Measurements from ENCODE around the gene CHMP5.
A peak's percentile ranks its signal among the peaks of the same experiment; 100 is the strongest.

The CHMP5 gene

DNA sequence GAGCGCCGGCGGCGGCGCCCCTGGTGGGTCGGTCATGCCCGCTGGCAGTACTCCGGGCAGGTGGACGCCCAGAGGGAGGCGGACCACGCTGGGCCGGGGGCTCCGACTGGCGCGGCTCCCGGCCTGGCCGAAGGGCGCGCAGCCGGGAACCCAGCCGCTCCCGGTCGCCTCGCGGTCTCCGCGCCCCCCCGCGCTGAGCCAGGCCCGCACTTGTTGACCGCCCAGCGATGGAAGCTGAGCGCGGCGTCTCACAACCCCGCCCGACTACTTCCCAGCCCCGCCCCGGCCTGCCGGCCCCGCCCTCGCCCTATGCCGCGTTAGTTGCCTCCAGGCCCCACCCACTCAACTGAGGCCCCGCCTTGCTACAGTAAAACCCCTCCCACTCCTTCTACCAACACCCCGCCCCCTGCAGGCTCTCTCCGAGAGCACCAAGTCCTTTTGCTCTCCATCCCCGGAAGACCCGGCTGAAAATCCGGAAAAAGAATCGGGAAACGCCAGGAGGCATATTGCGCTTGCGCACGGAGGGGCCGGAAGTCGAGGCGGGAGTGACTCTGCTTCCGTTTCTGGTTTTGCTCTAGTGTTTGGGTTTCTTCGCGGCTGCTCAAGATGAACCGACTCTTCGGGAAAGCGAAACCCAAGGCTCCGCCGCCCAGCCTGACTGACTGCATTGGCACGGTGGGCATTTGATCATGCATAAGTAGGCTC lies at the start of gene CHMP5, which contains the start of gene BAG1:
Gene CHMP5, plus strand, starts transcription at position 577 of the 705 bp plus-strand sequence. Its CDS starts 30 bp downstream, at position 607.
Gene BAG1, minus strand, starts transcription at position 236 of the 705 bp plus-strand sequence.
- DNase-seq, result peak; percentile 94

DNA sequence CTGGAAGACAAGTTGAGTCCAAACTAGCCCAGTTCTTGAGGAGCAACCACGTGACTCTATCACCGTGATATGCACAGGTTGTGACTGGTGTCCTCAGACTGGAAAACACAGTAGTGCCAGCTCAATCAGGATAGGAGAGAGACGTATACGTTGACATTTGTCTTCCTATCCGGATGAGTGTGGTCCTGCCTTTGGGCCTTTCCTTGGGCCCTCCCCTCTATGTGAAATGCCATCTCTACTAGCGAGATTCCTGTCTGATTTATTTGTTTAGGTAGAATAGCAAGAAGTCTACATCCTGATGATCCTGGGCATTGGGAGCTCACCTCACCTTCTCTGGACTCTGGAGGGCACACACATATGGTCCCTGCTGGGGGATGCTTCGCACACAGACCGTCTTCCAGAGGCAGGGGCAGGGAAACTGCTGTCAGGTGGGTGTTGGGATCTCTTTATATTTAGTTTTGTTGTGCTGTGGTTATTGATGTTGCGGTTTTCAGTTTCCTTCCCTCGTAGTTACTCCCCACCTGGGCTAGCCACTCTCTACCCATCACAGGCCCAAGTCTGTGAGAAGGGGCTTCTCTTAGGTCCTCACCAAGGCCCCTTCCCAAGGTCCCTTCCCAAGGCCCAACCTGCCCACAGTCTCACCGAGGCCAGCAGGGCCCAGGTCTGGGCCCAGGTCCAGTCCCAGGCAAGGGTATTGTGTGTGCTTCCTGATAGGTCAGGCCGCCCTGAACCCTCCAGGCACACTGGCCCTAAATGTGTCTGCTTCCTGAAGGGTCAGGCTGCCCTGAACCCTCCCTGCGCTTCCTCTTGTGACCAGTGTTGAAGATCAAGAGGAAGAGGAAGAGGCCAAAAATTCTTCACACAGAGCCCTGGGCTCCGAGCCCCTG lies 43.9 kb upstream of the CHMP5 start:
- no peak for DNase-seq

DNA sequence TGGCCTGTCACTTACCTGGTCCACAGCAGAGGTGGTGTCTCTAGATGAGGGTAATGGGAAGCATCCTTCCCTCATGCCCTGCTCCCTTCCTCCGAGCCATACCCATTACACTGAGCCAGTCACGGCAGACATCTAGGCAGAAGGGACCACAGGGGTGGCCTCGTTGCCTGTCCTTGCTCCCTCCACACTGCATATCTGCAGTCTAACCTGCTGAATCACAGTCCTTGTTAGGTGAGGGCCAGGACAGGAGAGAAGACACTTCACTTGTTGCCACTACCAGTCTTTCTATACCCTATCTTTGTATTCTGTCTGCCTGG lies 43.3 kb upstream of the CHMP5 start:
- DNase-seq, result no peak

DNA sequence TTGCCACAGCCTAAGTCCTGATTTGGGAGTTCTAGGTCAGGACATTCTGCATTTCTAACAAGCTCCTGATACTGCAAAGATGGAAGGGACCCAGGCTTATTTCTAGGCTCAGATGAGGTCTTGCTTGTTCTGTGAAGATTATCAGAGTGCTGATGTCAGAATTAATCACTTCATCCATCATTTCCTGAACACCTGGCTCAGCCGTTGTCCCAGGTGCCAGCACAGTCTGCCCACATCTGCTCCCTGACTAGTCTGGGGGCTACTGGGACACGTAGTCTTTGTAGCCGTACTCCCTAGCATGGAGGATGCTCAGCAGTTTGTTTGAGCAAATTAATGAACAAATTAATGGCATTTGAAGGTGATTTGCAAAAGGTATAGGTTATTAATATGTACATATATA lies 42.8 kb upstream of the CHMP5 start:
- peak; percentile 55 for DNase-seq

DNA sequence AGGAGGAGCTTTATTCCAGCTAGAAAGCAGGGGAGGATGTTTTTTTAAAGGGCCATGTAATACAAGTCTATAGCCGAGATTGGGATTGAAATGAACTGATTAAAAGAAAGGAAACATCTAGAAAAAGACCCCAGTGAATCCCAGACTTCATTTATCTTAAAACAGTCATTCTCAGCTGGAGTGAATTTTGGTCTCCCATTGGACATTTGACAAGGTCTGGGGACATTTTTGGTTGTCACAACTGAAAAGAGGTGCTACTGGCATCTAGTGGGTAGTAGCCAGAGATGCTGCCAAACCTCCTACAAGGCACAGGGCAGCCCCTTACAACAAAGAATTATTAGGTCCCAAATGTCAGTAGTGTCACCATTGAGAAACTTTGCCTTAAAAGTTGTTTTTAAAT lies 41.2 kb upstream of the CHMP5 start:
- DNase-seq, result no peak

DNA sequence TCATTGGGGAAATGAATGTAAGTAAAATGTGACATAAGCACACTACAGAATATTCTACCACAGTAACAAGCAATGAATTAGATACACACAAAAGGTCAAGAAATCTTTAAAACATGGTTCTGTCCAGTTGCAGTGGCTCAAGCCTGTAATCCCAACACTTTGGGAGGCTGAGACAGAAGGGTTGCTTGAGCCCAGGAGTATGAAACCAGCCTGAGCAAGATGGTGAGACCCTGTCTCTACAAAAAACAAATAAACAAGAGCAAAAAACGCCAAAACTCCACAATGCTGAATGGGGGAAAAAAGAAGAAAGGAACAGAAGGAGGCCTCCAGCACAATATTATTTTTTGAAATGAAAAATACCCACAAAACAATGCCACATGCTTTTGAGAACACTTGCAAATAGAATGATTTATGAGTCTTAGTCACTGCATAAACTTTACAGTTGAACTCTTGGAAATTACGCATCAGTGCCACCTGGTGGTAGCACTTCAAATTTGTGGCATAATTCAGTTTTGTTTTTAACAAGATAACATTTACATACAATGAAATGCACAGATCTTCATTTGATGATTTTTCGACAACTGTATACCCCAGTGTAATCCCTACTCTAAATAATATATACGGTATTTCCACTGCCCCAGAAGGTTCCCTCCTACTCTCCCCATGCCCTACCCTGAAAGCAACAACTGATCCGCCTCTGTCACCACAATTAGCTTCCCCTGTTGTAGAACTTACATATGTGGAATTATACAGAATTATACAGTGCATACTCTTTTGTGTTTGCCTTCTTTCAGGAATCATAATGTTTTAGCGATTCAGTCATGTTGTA lies 39.3 kb upstream of the CHMP5 start:
- peak; percentile 29 for DNase-seq

DNA sequence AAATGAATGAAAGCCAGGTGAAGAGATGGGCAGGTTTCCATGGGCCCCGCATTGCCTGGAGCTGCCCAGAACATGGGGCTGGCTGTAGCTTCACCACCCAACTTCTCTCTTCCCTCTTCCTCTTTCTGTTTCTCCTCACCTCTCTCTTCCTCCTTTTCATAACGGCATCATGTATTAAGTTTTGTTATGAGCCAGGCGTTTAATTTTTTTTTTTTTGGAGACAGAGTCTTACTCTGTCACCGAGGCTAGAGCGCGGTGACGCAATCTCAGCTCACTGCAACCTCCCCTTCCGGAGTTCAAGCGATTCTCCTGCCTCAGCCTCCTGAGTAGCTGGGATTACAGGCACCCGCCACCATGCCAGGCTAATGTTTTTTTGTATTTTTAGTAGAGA lies 37.8 kb upstream of the CHMP5 start:
- no peak for DNase-seq

DNA sequence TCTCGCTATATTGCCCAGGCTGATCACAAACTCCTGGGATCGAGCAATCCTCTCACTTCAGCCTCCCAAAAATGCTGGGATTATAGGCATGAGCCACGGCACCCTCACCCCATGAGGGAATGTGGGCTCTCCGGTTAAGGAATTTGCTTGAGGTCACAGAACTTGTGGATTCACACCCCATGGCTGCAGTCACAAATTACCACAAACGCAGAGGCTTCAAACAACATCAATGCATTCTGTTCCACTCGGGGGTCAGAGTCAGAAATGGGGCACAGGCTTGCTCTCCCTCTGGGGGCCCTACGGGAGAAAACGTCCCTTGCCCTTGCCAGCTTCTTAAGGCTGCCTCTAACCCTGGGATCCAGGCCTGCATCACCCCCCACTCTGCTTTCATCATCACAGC lies 37.1 kb upstream of the CHMP5 start:
- no peak for DNase-seq

DNA sequence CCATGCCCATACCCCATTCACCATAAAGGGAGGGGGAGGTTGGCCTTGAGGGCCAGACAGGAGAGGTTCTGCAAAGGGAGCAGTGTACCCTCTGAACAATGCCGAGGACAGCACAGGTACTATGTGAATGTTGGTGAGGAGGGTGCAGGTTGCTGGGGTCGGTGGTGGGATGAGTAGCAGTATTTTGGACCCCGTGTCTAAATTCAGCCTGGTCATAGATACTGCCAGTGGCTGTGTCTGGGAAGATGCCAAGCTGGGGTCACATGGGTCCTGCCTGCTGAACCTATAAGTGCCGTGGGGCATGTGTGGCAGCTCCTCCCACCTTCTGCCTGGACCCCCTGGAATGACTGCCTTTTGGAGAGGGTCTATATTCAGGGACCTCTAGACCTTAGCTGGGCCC lies 36.2 kb upstream of the CHMP5 start:
- no peak for DNase-seq

DNA sequence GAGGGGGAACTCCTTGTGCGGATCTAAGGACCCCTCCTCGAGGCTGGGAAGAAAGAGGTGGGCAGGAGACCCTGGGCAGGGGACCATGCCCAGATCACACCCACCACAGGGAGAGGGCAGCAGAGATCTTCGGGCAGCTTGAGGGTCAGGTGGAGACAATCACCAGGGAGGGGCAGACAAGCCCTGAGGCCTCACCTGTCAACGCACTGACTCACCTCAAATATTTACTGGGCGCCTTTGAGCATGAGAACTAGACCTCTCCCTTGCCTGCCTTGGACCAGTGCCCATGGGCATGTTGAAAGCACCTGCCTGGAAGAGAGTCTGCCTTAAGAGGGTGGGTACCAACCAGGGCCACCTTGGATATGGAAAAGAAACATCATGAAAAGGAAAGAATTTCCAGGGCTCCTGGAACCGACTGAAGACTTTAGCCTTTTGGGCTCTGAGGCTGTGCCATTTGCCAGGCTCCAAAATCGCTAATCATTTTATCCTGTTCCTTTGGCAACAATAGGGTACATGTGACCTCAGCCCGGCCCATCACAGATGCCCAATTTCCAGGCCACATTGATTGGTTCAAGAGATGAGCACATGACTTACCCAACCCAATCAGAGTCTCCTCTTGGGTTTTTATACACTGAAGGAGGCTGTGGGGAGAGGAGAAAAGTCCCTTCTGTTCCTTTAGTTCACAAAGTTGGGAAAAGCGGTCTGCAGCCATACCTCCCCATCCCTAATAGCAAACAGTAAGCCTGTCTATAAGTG lies 35.3 kb upstream of the CHMP5 start:
- DNase-seq, result peak; percentile 40

DNA sequence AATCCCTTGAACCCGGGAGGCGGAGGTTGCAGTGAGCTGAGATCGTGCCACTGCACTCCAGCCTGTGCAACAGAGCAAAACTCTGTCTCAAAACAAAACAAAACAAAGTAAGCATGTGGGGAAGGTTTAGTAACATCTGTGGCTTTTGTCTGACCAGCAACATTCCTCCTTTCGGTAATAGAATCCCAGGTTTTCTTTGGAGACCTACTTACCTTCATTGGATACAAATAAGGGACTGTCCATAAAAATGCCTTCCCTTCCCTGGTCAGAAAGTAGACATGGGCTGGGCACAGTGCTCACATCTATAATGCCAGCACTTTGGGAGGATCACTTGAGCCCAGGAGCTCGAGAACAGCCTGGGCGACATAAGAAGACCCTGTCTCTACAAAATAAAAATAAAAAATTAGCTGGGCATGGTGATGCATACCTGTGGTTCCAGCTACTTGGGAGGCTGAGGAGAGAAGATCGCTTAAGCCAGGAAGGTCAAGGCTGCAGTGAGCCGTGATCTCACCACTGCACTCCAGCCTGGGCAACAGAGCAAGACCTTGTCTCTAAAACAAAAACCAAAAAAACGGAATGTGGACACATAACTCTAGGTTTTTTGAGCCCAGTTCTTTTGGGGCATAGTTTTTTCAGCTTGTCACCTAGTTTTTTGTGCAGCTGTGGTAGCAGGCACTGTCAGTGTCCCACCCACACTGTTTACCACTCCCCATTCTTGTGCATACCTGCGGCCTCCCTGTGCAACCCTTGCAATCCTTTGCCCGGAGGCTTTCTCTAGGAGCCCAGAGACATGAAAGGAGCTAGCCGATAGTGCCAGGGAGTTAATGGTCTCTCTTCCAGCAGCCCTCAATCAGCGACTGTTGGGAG lies 33.9 kb upstream of the CHMP5 start:
- no peak for DNase-seq

DNA sequence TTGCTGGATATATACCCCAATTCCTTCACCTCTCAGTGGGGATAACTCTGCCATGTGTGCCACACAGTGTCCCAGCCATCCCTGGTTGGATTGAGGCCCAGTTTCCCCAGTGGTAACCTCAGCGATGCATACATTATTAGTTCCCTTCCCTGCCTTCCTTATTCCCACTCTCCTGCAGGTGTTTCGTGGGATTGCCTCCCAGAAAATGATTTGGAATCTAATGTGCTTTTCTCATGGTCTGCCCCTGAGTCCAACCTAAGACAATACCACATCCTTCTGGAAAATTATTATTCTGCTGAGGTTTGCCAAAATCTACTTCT lies 33.3 kb upstream of the CHMP5 start:
- no peak for DNase-seq

DNA sequence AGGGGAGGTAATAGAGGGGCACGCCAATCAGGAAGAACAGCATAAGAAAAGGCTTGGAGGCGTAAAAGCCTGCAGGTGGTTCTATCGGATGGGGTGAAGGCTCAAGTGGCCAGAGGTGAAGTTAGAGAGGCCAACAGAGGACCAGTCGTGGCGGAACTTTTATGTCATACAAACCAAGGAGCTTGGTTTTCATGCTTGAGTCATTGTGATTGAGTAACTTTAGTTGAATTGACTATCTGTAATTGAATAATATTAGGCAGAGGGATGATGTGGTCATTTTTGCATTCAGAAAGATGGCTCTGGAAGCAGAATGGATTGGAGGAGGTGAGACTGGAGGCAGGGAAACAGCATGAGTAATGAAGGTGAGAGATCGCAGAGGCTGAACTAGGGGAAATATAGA lies 32.0 kb upstream of the CHMP5 start:
- no peak for DNase-seq

DNA sequence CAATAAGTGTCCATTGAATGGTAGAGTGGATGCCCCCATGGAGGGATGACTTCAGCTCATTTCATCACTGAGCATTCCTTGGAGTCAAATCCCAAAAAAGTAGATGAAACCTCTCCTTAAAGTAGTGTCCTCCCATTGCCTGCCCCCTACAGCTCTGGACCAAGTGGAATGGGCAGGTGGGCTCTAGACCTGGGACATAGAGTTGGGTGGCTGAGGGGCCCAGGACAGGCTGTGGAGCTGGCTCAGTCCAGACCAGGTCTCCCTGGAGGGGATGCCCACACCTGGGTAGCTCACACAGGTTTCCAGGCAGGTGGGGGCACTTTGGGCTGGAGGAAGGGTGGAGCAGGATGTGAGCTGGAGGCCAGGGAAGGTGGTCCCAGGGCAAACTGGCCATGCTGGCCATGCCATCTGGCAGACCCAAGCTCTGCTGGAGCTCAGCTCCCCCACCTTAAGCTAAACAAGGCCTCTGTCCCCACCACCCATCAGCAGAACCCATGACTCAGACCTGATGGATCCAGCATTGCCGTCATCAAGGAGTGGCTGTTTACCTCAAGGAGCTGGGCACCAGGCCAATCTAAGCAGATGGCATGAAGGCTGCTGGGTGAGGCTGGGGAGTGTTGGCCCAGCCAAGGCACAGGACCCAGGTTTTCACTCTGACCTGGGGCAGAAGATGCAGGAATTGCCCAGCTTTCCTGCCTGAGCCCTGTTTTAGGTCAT lies 31.1 kb upstream of the CHMP5 start:
- DNase-seq, result peak; percentile 84

DNA sequence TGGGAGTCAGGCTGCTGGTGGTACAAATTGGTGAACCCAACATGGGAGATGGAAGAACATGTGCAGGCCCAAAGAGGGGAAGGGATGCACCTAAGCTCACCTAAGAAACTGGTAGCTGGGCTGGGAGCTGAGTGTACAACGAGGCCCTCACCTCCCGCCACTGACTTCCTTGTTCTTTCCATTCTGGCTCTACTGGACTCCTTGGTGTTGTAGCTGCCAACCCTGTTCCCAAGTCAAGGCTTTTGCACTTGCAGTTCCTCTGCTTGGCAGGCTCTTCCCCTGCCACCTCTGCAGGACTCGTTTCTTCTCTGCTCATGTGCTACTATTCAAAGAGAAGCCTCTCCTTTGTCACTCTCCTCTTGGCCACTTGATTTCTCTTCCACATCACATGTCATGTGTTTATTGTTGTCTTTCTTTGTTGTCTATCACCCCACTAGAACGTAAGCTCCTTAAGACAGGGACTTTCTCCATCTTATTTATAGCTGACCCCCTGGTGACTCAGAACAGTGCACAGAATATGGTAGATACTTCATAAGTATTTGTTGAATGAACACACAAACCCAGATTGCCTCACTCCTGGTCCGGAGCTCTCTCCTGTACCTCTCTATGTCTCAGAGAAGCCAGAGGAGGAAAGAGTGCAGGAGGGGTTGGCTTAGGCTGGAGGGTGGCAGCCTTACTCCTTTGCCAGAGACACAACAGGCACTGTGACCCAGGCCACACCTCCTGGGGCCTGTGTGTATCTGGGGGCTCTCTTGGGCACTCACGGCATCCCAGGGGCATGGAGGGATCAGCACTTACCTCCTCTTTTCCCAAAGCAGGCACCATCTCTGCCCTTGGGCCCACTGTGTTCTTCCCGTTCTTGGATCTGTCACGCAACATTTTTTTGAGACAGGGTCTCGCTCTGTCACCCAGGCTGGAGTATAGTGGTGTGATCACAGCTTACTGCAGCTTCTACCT lies 30.1 kb upstream of the CHMP5 start:
- DNase-seq, result no peak

DNA sequence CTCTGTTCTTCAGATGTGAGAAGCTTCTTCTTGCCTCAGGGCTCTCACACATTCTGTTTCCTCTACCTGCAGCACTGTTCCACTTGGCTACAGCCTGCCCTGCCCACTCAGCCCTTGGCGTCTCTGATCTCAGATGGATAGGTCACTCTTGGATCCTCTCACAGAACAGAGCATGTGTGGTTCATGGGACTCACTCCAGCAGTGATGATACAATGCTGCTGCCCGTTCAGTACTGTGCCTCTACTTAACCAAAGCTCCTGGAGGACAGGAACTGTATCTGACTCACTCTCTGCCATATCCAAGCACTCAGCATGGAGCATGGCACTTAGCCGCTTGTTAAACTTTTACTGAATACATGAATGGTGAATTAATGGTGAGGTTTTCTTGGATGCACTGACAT lies 28.3 kb upstream of the CHMP5 start:
- no peak for DNase-seq

DNA sequence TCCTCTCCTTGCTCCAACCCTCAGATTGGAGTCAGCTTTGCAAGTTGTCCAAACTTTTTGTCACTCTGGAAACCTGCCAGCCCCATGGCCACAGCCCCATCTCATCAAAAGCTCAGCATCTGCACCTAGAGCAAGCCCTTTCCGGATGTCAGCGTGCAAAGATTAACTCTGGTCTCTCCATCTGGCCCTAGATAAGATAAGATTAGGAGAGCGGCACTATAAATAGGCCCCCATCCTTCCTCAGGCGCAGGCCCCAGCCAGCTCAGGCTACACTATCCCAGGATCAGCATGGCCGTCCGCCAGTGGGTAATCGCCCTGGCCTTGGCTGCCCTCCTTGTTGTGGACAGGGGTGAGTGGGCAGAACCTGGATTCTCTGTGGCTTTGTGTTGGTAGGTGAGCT lies 24.9 kb upstream of the CHMP5 start, which contains the start of gene SPINK4:
Gene SPINK4, plus strand, starts transcription at position 247 of the 400 bp plus-strand sequence. Its CDS starts 42 bp downstream, at position 289.
- DNase-seq, result peak; percentile 29

DNA sequence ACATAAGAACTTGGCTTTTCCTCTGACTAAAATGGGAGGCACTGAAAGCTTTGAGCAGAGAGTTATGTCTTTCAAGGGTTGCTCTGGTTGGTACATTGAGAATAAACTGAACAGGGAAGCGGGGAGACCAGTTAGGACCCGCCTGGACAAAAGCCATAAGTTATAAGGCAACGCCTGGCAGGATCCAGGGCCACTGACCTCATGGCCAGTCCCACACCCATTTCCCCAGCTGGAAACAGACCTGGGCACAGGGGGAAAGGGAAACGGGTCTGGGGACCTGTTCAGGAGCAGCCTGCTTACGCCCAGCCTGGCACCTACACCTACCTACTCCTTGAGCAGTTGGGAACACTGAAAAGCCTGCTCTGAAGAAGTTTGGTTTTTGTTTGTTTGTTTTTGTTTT lies 23.6 kb upstream of the CHMP5 start:
- DNase-seq, result no peak

DNA sequence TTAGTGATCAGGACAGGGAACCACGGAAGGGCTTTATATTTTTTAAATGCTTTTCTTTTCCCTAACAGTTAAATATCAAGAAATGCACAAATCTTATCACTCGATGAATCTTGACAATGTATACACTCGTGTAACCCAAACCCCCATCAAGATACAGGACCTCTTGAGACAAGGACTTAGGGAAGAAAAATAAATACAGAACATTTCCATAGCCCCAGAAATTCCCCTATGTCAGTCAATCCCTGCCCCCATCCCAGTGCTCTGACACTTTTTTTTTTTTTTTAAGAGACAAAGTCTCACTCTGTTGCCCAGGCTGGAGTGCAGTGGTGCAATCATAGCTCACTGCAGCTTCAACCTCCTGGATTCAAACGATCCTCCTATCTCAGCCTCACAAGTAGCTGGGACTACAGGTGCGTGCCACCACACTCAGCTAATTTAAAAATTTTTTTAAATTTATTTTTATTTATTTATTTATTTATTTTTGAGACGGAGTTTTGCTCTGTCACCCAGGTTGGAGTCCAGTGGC lies 22.2 kb upstream of the CHMP5 start:
- no peak for DNase-seq

All from NCI-H2171 treated with DMSO at 0.1 percent for 48 hours (cell line).